GM12892 (cell line): ENCODE data around the gene CDH16.

Experiments used
- POLR2A ChIP-seq: IDR thresholded peaks from 2 replicates; pipeline ENCODE4 v1.6.1; 2011; ENCODE audit warnings: low read depth, low read length, control low read depth
- POLR2AphosphoS5 ChIP-seq: IDR thresholded peaks from 2 replicates; pipeline ENCODE4 v1.6.1; 2011; ENCODE audit warnings: low read depth, low read length, control low read depth

GRCh38 chr16:66939366-66939765 is 20.7 kb upstream of the CDH16 start:
- TF ChIP-seq POLR2A (no peak), POLR2AphosphoS5 (no peak)
